ENCODE data around the gene SLC2A4RG. TPM values are rescaled to one million over a fixed set of nuclear protein-coding genes. Genes with fewer than 3 reads are reported as not detected.

Gene SLC2A4RG
- total RNA-seq, 1 experiment from 2014 or later = 169 TPM

- BruUV-seq (replicated peaks) = no TSS peak
- no peaks in the 10 kb centered on the region for H3K4me1 Mint-ChIP-seq (ENCODE audit: low read depth, unreplicated experiment)
- H3K9me3 Mint-ChIP-seq (ENCODE audit: low read depth, unreplicated experiment) = no peaks in the 10 kb centered on the region
- DNase-seq = no peak
- peaks cover 65% of the 10 kb centered on the region for H3K36me3 Mint-ChIP-seq (ENCODE audit: insufficient read depth, unreplicated experiment)
- CTCF ChIA-PET = no interaction called here
- H3K27me3 Mint-ChIP-seq (ENCODE audit: unreplicated experiment) = no peaks in the 10 kb centered on the region
- no peak for TF ChIP-seq CTCF (IDR thresholded peaks at IDR 0.05; ENCODE audit: unreplicated experiment)
- no peak overlapping the region for H3K27ac Mint-ChIP-seq (ENCODE audit: unreplicated experiment)
- peak overlapping the region; percentile 34 for H3K4me3 Mint-ChIP-seq (ENCODE audit: low read depth, unreplicated experiment)
- intact Hi-C loops (cut with micrococcal nuclease; ENCODE audit: unreplicated experiment) = no loop called here
Observed at GRCh38 chr20:63737945-63738686, 1.5 kb upstream of the SLC2A4RG start.

- Mint-ChIP-seq H3K36me3 (ENCODE audit: insufficient read depth, unreplicated experiment) (peaks cover 67% of the 10 kb centered on the region), H3K27me3 (ENCODE audit: unreplicated experiment) (no peaks in the 10 kb centered on the region), H3K4me1 (ENCODE audit: low read depth, unreplicated experiment) (no peaks in the 10 kb centered on the region), H3K9me3 (ENCODE audit: low read depth, unreplicated experiment) (no peaks in the 10 kb centered on the region), H3K4me3 (ENCODE audit: low read depth, unreplicated experiment) (peak overlapping the region; percentile 34), H3K27ac (ENCODE audit: unreplicated experiment) (no peak overlapping the region)
- intact Hi-C loops (cut with micrococcal nuclease; ENCODE audit: unreplicated experiment) = no loop called here
- no TSS peak for BruUV-seq (replicated peaks)
- no peak for DNase-seq
- no peak for TF ChIP-seq CTCF (IDR thresholded peaks at IDR 0.05; ENCODE audit: unreplicated experiment)
- CTCF ChIA-PET = no interaction called here
Observed at GRCh38 chr20:63738687-63739129, 868 bp upstream of the SLC2A4RG start.

GRCh38 chr20:63740070-63740626 lies 572 bp downstream of the SLC2A4RG start:
- Mint-ChIP-seq H3K4me3 (ENCODE audit: low read depth, unreplicated experiment) (peak overlapping the region; percentile 72), H3K27ac (ENCODE audit: unreplicated experiment) (no peak overlapping the region), H3K9me3 (ENCODE audit: low read depth, unreplicated experiment) (no peaks in the 10 kb centered on the region), H3K36me3 (ENCODE audit: insufficient read depth, unreplicated experiment) (peaks cover 70% of the 10 kb centered on the region), H3K27me3 (ENCODE audit: unreplicated experiment) (no peaks in the 10 kb centered on the region), H3K4me1 (ENCODE audit: low read depth, unreplicated experiment) (no peaks in the 10 kb centered on the region)
- intact Hi-C loops (cut with micrococcal nuclease; ENCODE audit: unreplicated experiment) = no loop called here
- no TSS peak for BruUV-seq (replicated peaks)
- TF ChIP-seq CTCF (IDR thresholded peaks at IDR 0.05; ENCODE audit: unreplicated experiment) = no peak
- CTCF ChIA-PET = interaction anchor here (1.2 to 1.6 kb wide), 8 partner anchors 33 to 240 kb away, joined by 4 to 12 read pairs (median 4); partner anchors contain the start of genes ARFRP1, SAMD10, TPD52L2 and ZGPAT
- peak; percentile 67 for DNase-seq

- no peaks in the 10 kb centered on the region for H3K4me1 Mint-ChIP-seq (ENCODE audit: low read depth, unreplicated experiment)
- intact Hi-C loops (cut with micrococcal nuclease; ENCODE audit: unreplicated experiment) = no loop called here
- BruUV-seq (replicated peaks) = no TSS peak
- peaks cover 63% of the 10 kb centered on the region for H3K36me3 Mint-ChIP-seq (ENCODE audit: insufficient read depth, unreplicated experiment)
- DNase-seq = peak; percentile 98
- peak; percentile 38 for TF ChIP-seq CTCF (IDR thresholded peaks at IDR 0.05; ENCODE audit: unreplicated experiment)
- peak overlapping the region; percentile 64 for H3K27ac Mint-ChIP-seq (ENCODE audit: unreplicated experiment)
- CTCF ChIA-PET = interaction anchor here (0.6 to 1.6 kb wide), 11 partner anchors 10 to 334 kb away, joined by 3 to 12 read pairs (median 4); partner anchors contain the start of genes ARFRP1, SAMD10, TPD52L2 and ZGPAT
- no peaks in the 10 kb centered on the region for H3K9me3 Mint-ChIP-seq (ENCODE audit: low read depth, unreplicated experiment)
- H3K27me3 Mint-ChIP-seq (ENCODE audit: unreplicated experiment) = no peaks in the 10 kb centered on the region
- H3K4me3 Mint-ChIP-seq (ENCODE audit: low read depth, unreplicated experiment) = peak overlapping the region; percentile 72
Observed at GRCh38 chr20:63740627-63741353, 1.2 kb downstream of the SLC2A4RG start.
